Astrocyte (in vitro differentiated cells and primary cell): ENCODE results near the gene FREM3. TPM values are rescaled to one million over a fixed set of nuclear protein-coding genes. Genes with fewer than 3 reads are reported as not detected.
"Not testable (repeated sequence)": the region's sequence is repeated elsewhere in the genome, so short reads cannot be mapped to it uniquely, and the experiment has no call there.

Experiments used
- DNase-seq: peaks from one replicate; pipeline ENCODE4 v3.0.0-alpha.2; 2010; ENCODE audit warnings: low read depth
- FAIRE-seq: peaks from 2 replicates; lab custom pipeline; 2011; peaks lifted over from hg19 to GRCh38; lab: Jason Lieb, UNC
- H2AFZ ChIP-seq: 2 replicates; pipeline ENCODE4 v1.6.0; 2012; ENCODE audit warnings: low read depth, low read length, inconsistent platforms
- H3K27ac ChIP-seq: 2 replicates; pipeline ENCODE4 v1.5.1; 2011; ENCODE audit warnings: low read depth, low read length, inconsistent platforms
- H3K27me3 ChIP-seq: 2 replicates; pipeline ENCODE4 v1.6.0; 2011; ENCODE audit warnings: low read length, inconsistent platforms; ENCODE audit not compliant: insufficient read depth
- H3K36me3 ChIP-seq: 2 replicates; pipeline ENCODE4 v1.5.1; 2011; ENCODE audit warnings: low read length, inconsistent platforms; ENCODE audit not compliant: insufficient read depth
- H3K4me1 ChIP-seq: 2 replicates; pipeline ENCODE4 v1.5.1; 2011; ENCODE audit warnings: low read length, inconsistent platforms; ENCODE audit not compliant: insufficient read depth
- H3K4me2 ChIP-seq: 2 replicates; pipeline ENCODE4 v1.6.0; 2012; ENCODE audit warnings: low read length, inconsistent platforms
- H3K4me3 ChIP-seq: 2 replicates; pipeline ENCODE4 v1.5.1; 2011; ENCODE audit warnings: low read depth, mild to moderate bottlenecking, low read length, inconsistent platforms; ENCODE audit not compliant: insufficient read depth
- H3K79me2 ChIP-seq: 2 replicates; pipeline ENCODE4 v1.6.0; 2012; ENCODE audit warnings: mild to moderate bottlenecking, low read length, inconsistent platforms; ENCODE audit not compliant: insufficient read depth
- H3K9ac ChIP-seq: 2 replicates; pipeline ENCODE4 v1.6.0; 2012; ENCODE audit warnings: mild to moderate bottlenecking, low read length, inconsistent platforms
- H3K9me3 ChIP-seq: 2 replicates; pipeline ENCODE4 v1.5.1; 2012; ENCODE audit warnings: low read depth, mild to moderate bottlenecking, low read length, inconsistent platforms; ENCODE audit not compliant: insufficient read depth
- H4K20me1 ChIP-seq: 2 replicates; pipeline ENCODE4 v1.6.0; 2012; ENCODE audit warnings: low read length, inconsistent platforms; ENCODE audit not compliant: insufficient read depth
- H3K27ac Mint-ChIP-seq: one replicate; pipeline ENCODE4 v1.8.0; 2021; ENCODE audit warnings: mild to moderate bottlenecking, mixed read lengths; ENCODE audit not compliant: unreplicated experiment
- H3K27me3 Mint-ChIP-seq: one replicate; pipeline ENCODE4 v1.8.0; 2021; ENCODE audit warnings: low read depth, mixed read lengths; ENCODE audit not compliant: unreplicated experiment
- H3K36me3 Mint-ChIP-seq: one replicate; pipeline ENCODE4 v1.8.0; 2021; ENCODE audit warnings: low read depth, mixed read lengths; ENCODE audit not compliant: unreplicated experiment
- H3K4me1 Mint-ChIP-seq: one replicate; pipeline ENCODE4 v1.8.0; 2021; ENCODE audit warnings: low read depth, mixed read lengths; ENCODE audit not compliant: unreplicated experiment
- H3K4me3 Mint-ChIP-seq: one replicate; pipeline ENCODE4 v1.8.0; 2021; ENCODE audit warnings: mild to moderate bottlenecking, moderate library complexity, mixed read lengths; ENCODE audit not compliant: unreplicated experiment
- H3K9me3 Mint-ChIP-seq: one replicate; pipeline ENCODE4 v1.8.0; 2021; ENCODE audit warnings: mild to moderate bottlenecking, mixed read lengths; ENCODE audit not compliant: unreplicated experiment
- EZH2 ChIP-seq: IDR thresholded peaks from 2 replicates; pipeline ENCODE4 v1.6.1; 2012; ENCODE audit warnings: mild to moderate bottlenecking, low read length, inconsistent platforms; ENCODE audit not compliant: insufficient read depth
- total RNA-seq: library from RNA; stranded (reverse); gene quantifications from 2 replicates; pipeline ENCODE4 v1.2.1, GENCODE V29; 2021
- TF ChIP-seq, protein P1 (sequence below): IDR thresholded peaks from 2 replicates; pipeline ENCODE4 v1.5.1; 2011; ENCODE audit warnings: low read depth, mild to moderate bottlenecking, inconsistent platforms, low read length, moderate library complexity; ENCODE audit not compliant: insufficient read depth

Gene FREM3
- total RNA-seq, 1 donor from 2014 or later: not detected

- Mint-ChIP-seq H3K27ac (no peak overlapping the region), H3K4me3 (no peak overlapping the region), H3K36me3 (no peaks in the 10 kb centered on the region), H3K4me1 (no peaks in the 10 kb centered on the region), H3K27me3 (peaks cover 4% of the 10 kb centered on the region), H3K9me3 (peaks cover 4% of the 10 kb centered on the region)
- Histone ChIP-seq H3K9me3 (no peaks in the 10 kb centered on the region), H3K4me1 (no peaks in the 10 kb centered on the region), H3K4me2 (no peak overlapping the region), H3K27ac (no peak overlapping the region), H2AFZ (no peak overlapping the region), H3K36me3 (no peaks in the 10 kb centered on the region), H3K27me3 (no peaks in the 10 kb centered on the region), H4K20me1 (no peaks in the 10 kb centered on the region), H3K79me2 (no peaks in the 10 kb centered on the region), H3K4me3 (no peak overlapping the region), H3K9ac (no peak overlapping the region)
- DNase-seq (peak; percentile 53), FAIRE-seq (no peak)
- TF ChIP-seq, protein P1, sequence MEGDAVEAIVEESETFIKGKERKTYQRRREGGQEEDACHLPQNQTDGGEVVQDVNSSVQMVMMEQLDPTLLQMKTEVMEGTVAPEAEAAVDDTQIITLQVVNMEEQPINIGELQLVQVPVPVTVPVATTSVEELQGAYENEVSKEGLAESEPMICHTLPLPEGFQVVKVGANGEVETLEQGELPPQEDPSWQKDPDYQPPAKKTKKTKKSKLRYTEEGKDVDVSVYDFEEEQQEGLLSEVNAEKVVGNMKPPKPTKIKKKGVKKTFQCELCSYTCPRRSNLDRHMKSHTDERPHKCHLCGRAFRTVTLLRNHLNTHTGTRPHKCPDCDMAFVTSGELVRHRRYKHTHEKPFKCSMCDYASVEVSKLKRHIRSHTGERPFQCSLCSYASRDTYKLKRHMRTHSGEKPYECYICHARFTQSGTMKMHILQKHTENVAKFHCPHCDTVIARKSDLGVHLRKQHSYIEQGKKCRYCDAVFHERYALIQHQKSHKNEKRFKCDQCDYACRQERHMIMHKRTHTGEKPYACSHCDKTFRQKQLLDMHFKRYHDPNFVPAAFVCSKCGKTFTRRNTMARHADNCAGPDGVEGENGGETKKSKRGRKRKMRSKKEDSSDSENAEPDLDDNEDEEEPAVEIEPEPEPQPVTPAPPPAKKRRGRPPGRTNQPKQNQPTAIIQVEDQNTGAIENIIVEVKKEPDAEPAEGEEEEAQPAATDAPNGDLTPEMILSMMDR: no peak
- TF ChIP-seq EZH2: no peak
These were observed 27.7 kb upstream of the FREM3 start for GRCh38 chr4:143728166-143728565.

DNA sequence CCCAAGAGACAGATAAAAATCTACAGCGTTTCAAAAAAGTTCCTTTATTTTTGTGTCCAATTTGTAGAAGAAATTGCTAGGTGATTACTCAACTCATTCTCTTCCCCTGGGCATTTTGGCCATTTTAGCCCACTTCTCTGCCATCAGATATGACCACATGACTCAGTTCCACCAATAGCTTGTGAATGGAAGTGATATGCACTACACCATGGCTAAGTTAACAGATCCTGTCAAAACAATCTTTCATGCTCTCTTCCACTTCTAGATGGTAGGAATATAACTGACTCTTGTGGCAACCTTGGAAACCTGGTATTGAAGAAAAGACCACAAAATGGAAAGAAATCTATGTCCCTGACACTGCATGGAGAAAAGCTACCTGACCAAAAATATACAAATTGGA is 26.2 kb upstream of the FREM3 start:
- Histone ChIP-seq H4K20me1 (no peaks in the 10 kb centered on the region), H3K27me3 (no peaks in the 10 kb centered on the region), H3K4me2 (no peak overlapping the region), H3K36me3 (no peaks in the 10 kb centered on the region), H2AFZ (no peak overlapping the region), H3K9ac (no peak overlapping the region), H3K27ac (no peak overlapping the region), H3K9me3 (no peaks in the 10 kb centered on the region), H3K79me2 (no peaks in the 10 kb centered on the region), H3K4me3 (no peak overlapping the region), H3K4me1 (no peaks in the 10 kb centered on the region)
- H3K36me3 Mint-ChIP-seq: no peaks in the 10 kb centered on the region
- H3K27ac Mint-ChIP-seq: no peak overlapping the region
- H3K9me3 Mint-ChIP-seq: peaks cover 4% of the 10 kb centered on the region
- TF ChIP-seq EZH2: no peak
- TF ChIP-seq, protein P1: no peak
- peaks cover 3% of the 10 kb centered on the region for H3K27me3 Mint-ChIP-seq
- DNase-seq (no peak), FAIRE-seq (no peak)
- no peaks in the 10 kb centered on the region for H3K4me1 Mint-ChIP-seq
- no peak overlapping the region for H3K4me3 Mint-ChIP-seq

GRCh38 chr4:143721317-143721716 is 20.8 kb upstream of the FREM3 start:
- DNase-seq (no peak), FAIRE-seq (no peak)
- H3K36me3 ChIP-seq: no peaks in the 10 kb centered on the region
- peaks cover 2% of the 10 kb centered on the region for H3K9me3 Mint-ChIP-seq
- no peaks in the 10 kb centered on the region for H3K27me3 Mint-ChIP-seq
- no peaks in the 10 kb centered on the region for H3K9me3 ChIP-seq
- no peaks in the 10 kb centered on the region for H3K4me1 Mint-ChIP-seq
- H3K79me2 ChIP-seq: no peaks in the 10 kb centered on the region
- no peaks in the 10 kb centered on the region for H4K20me1 ChIP-seq
- no peak overlapping the region for H3K4me3 ChIP-seq
- no peak overlapping the region for H3K27ac Mint-ChIP-seq
- H3K36me3 Mint-ChIP-seq: no peaks in the 10 kb centered on the region
- TF ChIP-seq, protein P1: no peak
- TF ChIP-seq EZH2: no peak
- H3K4me2 ChIP-seq: no peak overlapping the region
- H3K27ac ChIP-seq: no peak overlapping the region
- no peak overlapping the region for H2AFZ ChIP-seq
- H3K4me1 ChIP-seq: no peaks in the 10 kb centered on the region
- no peak overlapping the region for H3K4me3 Mint-ChIP-seq
- H3K9ac ChIP-seq: no peak overlapping the region
- H3K27me3 ChIP-seq: no peaks in the 10 kb centered on the region

DNA sequence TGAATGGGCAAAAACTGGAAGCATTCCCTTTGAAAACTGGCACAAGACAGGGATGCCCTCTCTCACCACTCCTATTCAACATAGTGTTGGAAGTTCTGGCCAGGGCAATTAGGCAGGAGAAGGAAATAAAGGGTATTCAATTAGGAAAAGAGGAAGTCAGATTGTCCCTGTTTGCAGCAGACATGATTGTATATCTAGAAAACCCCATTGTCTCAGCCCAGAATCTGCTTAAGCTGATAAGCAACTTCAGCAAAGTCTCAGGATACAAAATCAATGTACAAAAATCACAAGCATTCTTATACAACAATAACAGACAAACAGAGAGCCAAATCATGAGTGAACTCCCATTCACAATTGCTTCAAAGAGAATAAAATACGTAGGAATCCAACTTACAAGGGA is 18.3 kb upstream of the FREM3 start:
- H3K4me1 ChIP-seq, DNase-seq, FAIRE-seq, H3K4me3 ChIP-seq, H3K36me3 Mint-ChIP-seq, H2AFZ ChIP-seq, H3K27me3 ChIP-seq, H4K20me1 ChIP-seq, H3K79me2 ChIP-seq, H3K27me3 Mint-ChIP-seq, H3K9me3 Mint-ChIP-seq, H3K4me2 ChIP-seq, H3K36me3 ChIP-seq, H3K4me3 Mint-ChIP-seq, H3K9me3 ChIP-seq, H3K27ac Mint-ChIP-seq, H3K27ac ChIP-seq, H3K9ac ChIP-seq, H3K4me1 Mint-ChIP-seq: not testable (repeated sequence)
